NAMALWA (cell line): ENCODE results near the gene DENND1A.
"Not testable (repeated sequence)": the region's sequence is repeated elsewhere in the genome, so short reads cannot be mapped to it uniquely, and the experiment has no call there.

ENCODE experiments used
- DNase-seq: peaks from one replicate; pipeline ENCODE4 v3.0.0-alpha.2; 2015; ENCODE audit warnings: low spot score

DENND1A gene

GRCh38 chr9:123922431-123922830 lies 7.5 kb downstream of the DENND1A start:
- DNase-seq: no peak

GRCh38 chr9:123914517-123915196 lies 15.3 kb downstream of the DENND1A start:
- no peak for DNase-seq

- DNase-seq: no peak
Observed at GRCh38 chr9:123912167-123912897, 17.6 kb downstream of the DENND1A start.

- no peak for DNase-seq
Observed at GRCh38 chr9:123911024-123911423, 18.9 kb downstream of the DENND1A start.

GRCh38 chr9:123909192-123909591 lies 20.7 kb downstream of the DENND1A start:
- not testable (repeated sequence) for DNase-seq

GRCh38 chr9:123903550-123903949 lies 26.4 kb downstream of the DENND1A start:
- not testable (repeated sequence) for DNase-seq

GRCh38 chr9:123894822-123895221 lies 35.1 kb downstream of the DENND1A start:
- peak; percentile 7 for DNase-seq

GRCh38 chr9:123893831-123894460 lies 36.0 kb downstream of the DENND1A start:
- DNase-seq: no peak

- no peak for DNase-seq
Observed at GRCh38 chr9:123893115-123893514, 36.8 kb downstream of the DENND1A start.

- no peak for DNase-seq
Observed at GRCh38 chr9:123887837-123888236, 42.1 kb downstream of the DENND1A start.

GRCh38 chr9:123885834-123886233 lies 44.1 kb downstream of the DENND1A start:
- DNase-seq: not testable (repeated sequence)

GRCh38 chr9:123883634-123884033 lies 46.3 kb downstream of the DENND1A start:
- DNase-seq: no peak

- no peak for DNase-seq
Observed at GRCh38 chr9:123881604-123882003, 48.3 kb downstream of the DENND1A start.

GRCh38 chr9:123880420-123880819 lies 49.5 kb downstream of the DENND1A start:
- DNase-seq: no peak

GRCh38 chr9:123876750-123877149 lies 53.2 kb downstream of the DENND1A start:
- no peak for DNase-seq

GRCh38 chr9:123872710-123873109 lies 57.2 kb downstream of the DENND1A start:
- no peak for DNase-seq

GRCh38 chr9:123871781-123872180 lies 58.1 kb downstream of the DENND1A start:
- DNase-seq: no peak

GRCh38 chr9:123868002-123868401 lies 61.9 kb downstream of the DENND1A start:
- no peak for DNase-seq

GRCh38 chr9:123867034-123867433 lies 62.9 kb downstream of the DENND1A start:
- peak; percentile 44 for DNase-seq

- peak; percentile 9 for DNase-seq
Observed at GRCh38 chr9:123866497-123866896, 63.4 kb downstream of the DENND1A start.

- no peak for DNase-seq
Observed at GRCh38 chr9:123865226-123866000, 64.5 kb downstream of the DENND1A start.

- no peak for DNase-seq
Observed at GRCh38 chr9:123864251-123864650, 65.7 kb downstream of the DENND1A start.
